H1 (cell line): ENCODE data around the gene ADAT3. TPM values are rescaled to one million over a fixed set of nuclear protein-coding genes. Genes with fewer than 3 reads are reported as not detected.

Experiments used
- CTCF ChIA-PET: fragments of 300-600 bp; sonication (Branson Sonifier 250); formaldehyde crosslinking; loops from one replicate; lab custom pipeline; 2021; ENCODE audit not compliant: partially characterized antibody; lab: Charles Lee
- POLR2A ChIA-PET: fragments of 300-600 bp; sonication (Branson Sonifier 250); formaldehyde crosslinking; loops from one replicate; lab custom pipeline; 2021; ENCODE audit warnings: inconsistent platforms; ENCODE audit not compliant: partially characterized antibody; lab: Charles Lee
- DNase-seq, 2 experiments: peaks; one replicate each; pipeline versions ENCODE4 v3.0.0 to v3.0.0-alpha.2; 2010 to 2022; ENCODE audit warnings: low spot score in 2 of 2, low read depth in 1 of 2, mixed read lengths in 1 of 2
- FAIRE-seq: peaks from 2 replicates; lab custom pipeline; 2011; peaks lifted over from hg19 to GRCh38; lab: Jason Lieb, UNC
- H2AFZ ChIP-seq: 2 replicates; pipeline ENCODE4 v1.8.1; 2012; ENCODE audit warnings: low read length, inconsistent platforms
- H2AK5ac ChIP-seq: 2 replicates; pipeline ENCODE4 v1.6.1; 2013; ENCODE audit warnings: low read depth, low read length
- H2BK120ac ChIP-seq: replicated peaks from 2 replicates; pipeline ENCODE3; 2013; ENCODE audit warnings: low read depth, low read length, inconsistent platforms
- H2BK12ac ChIP-seq: 2 replicates; pipeline ENCODE4 v1.6.1; 2013; ENCODE audit warnings: low read depth, low read length
- H2BK15ac ChIP-seq: 2 replicates; pipeline ENCODE4 v1.6.1; 2013; ENCODE audit warnings: low read length
- H2BK20ac ChIP-seq: 2 replicates; pipeline ENCODE4 v1.6.1; 2013; ENCODE audit warnings: low read length
- H2BK5ac ChIP-seq: 2 replicates; pipeline ENCODE4 v1.6.1; 2013; ENCODE audit warnings: low read depth, low read length
- H3K14ac ChIP-seq: 2 replicates; pipeline ENCODE4 v1.6.1; 2013; ENCODE audit warnings: inconsistent platforms; ENCODE audit not compliant: insufficient read length
- H3K18ac ChIP-seq: 2 replicates; pipeline ENCODE4 v1.6.1; 2013; ENCODE audit warnings: low read length; ENCODE audit errors: extremely low read depth
- H3K23ac ChIP-seq: 2 replicates; pipeline ENCODE4 v1.6.1; 2013; ENCODE audit warnings: inconsistent platforms; ENCODE audit not compliant: insufficient read length
- H3K23me2 ChIP-seq: 2 replicates; pipeline ENCODE4 v1.6.1; 2013; ENCODE audit warnings: low read depth, low read length
- H3K27ac ChIP-seq: 2 replicates; pipeline ENCODE4 v1.6.1; 2011; ENCODE audit warnings: low read depth, low read length, inconsistent platforms
- H3K27me3 ChIP-seq, 4 experiments: replicated peaks in 1 of 4; 1 replicate in 1 of 4; 2 replicates in 3 of 4; pipeline versions ENCODE4 v1.6.1 to v1.8.1; 2011 to 2013; ENCODE audit warnings: low read length in 3 of 4, mild to moderate bottlenecking in 3 of 4, inconsistent platforms in 2 of 4, mixed read lengths in 2 of 4, moderate library complexity in 1 of 4; ENCODE audit not compliant: control insufficient read depth in 3 of 4, insufficient read depth in 3 of 4; ENCODE audit errors: extremely low read depth in 1 of 4
- H3K36me3 ChIP-seq, 4 experiments: 2 replicates each; pipeline versions ENCODE4 v1.6.1 to v1.8.1; 2011 to 2013; ENCODE audit warnings: mild to moderate bottlenecking in 4 of 4, low read length in 3 of 4, moderate library complexity in 2 of 4, control low read depth in 1 of 4, inconsistent platforms in 1 of 4; ENCODE audit not compliant: insufficient read depth in 4 of 4, control insufficient read depth in 2 of 4
- H3K4ac ChIP-seq: replicated peaks from 2 replicates; pipeline ENCODE3; 2013; ENCODE audit warnings: low read length, low read depth, mixed read lengths, inconsistent platforms; ENCODE audit not compliant: insufficient read length
- H3K4me1 ChIP-seq, 4 experiments: replicated peaks in 1 of 4; 1 replicate in 1 of 4; 2 replicates in 3 of 4; pipeline versions ENCODE4 v1.6.1 to v1.8.1; 2011 to 2013; ENCODE audit warnings: low read length in 3 of 4, inconsistent platforms in 2 of 4, mixed read lengths in 1 of 4; ENCODE audit not compliant: insufficient read depth in 4 of 4, control insufficient read depth in 3 of 4
- H3K4me2 ChIP-seq, 2 experiments: 2 replicates each; pipeline versions ENCODE4 v1.6.1 to v1.8.1; 2011 to 2013; ENCODE audit warnings: low read depth in 2 of 2, low read length in 2 of 2, control low read depth in 1 of 2, inconsistent platforms in 1 of 2, mild to moderate bottlenecking in 1 of 2; ENCODE audit not compliant: insufficient read depth in 1 of 2
- H3K4me3 ChIP-seq, 4 experiments: fragments of 200-600, 300-600 bp in 1 of 4; sonication (generic), shearing (Covaris generic), sonication (Bioruptor Twin) in 1 of 4; 2 replicates each; pipeline versions ENCODE4 v1.5.1 to v1.8.1; 2011 to 2016; ENCODE audit warnings: low read length in 4 of 4, low read depth in 3 of 4, control low read depth in 2 of 4, inconsistent platforms in 2 of 4, mild to moderate bottlenecking in 2 of 4, mixed read lengths in 1 of 4, moderate library complexity in 1 of 4; ENCODE audit not compliant: insufficient read depth in 2 of 4; ENCODE audit errors: extremely low read depth in 1 of 4
- H3K56ac ChIP-seq: replicated peaks from 2 replicates; pipeline ENCODE3; 2013; ENCODE audit warnings: low read depth, mild to moderate bottlenecking, mixed read lengths, low read length, inconsistent platforms; ENCODE audit not compliant: insufficient read length
- H3K79me1 ChIP-seq: 2 replicates; pipeline ENCODE4 v1.6.1; 2013; ENCODE audit warnings: low read depth, low read length, control low read depth
- H3K79me2 ChIP-seq, 2 experiments: 2 replicates each; pipeline versions ENCODE4 v1.6.1 to v1.8.1; 2012 to 2013; ENCODE audit warnings: low read length in 2 of 2, mild to moderate bottlenecking in 2 of 2, inconsistent platforms in 1 of 2; ENCODE audit not compliant: insufficient read depth in 2 of 2, control insufficient read depth in 1 of 2
- H3K9ac ChIP-seq, 4 experiments: replicated peaks in 1 of 4; 1 replicate in 1 of 4; 2 replicates in 3 of 4; pipeline versions ENCODE4 v1.6.1 to v1.8.1; 2011 to 2013; ENCODE audit warnings: low read depth in 3 of 4, low read length in 3 of 4, control low read depth in 2 of 4, mild to moderate bottlenecking in 2 of 4, moderate library complexity in 2 of 4, inconsistent platforms in 1 of 4; ENCODE audit errors: extremely low read depth in 1 of 4
- H3K9me3 ChIP-seq, 2 experiments: 2 replicates each; pipeline versions ENCODE4 v1.6.1 to v1.8.1; 2012 to 2013; ENCODE audit warnings: mild to moderate bottlenecking in 2 of 2, moderate library complexity in 2 of 2, control low read depth in 1 of 2, inconsistent platforms in 1 of 2, low read depth in 1 of 2, low read length in 1 of 2, mixed read lengths in 1 of 2; ENCODE audit not compliant: insufficient read depth in 2 of 2
- H4K20me1 ChIP-seq, 2 experiments: replicated peaks in 1 of 2; 2 replicates each; pipeline versions ENCODE3 to v1.8.1; 2011 to 2013; ENCODE audit warnings: inconsistent platforms in 2 of 2, low read length in 2 of 2, mild to moderate bottlenecking in 1 of 2; ENCODE audit not compliant: insufficient read depth in 2 of 2, control insufficient read depth in 1 of 2
- H4K5ac ChIP-seq: 2 replicates; pipeline ENCODE4 v1.6.1; 2013; ENCODE audit warnings: low read length, low read depth, mixed read lengths, inconsistent platforms; ENCODE audit not compliant: insufficient read length
- H4K8ac ChIP-seq: 2 replicates; pipeline ENCODE4 v1.8.0; 2013; ENCODE audit warnings: mild to moderate bottlenecking, moderate library complexity, low read length, inconsistent platforms; ENCODE audit not compliant: insufficient read depth; ENCODE audit errors: extremely low read depth
- H4K91ac ChIP-seq: replicated peaks from 2 replicates; pipeline ENCODE3; 2013; ENCODE audit warnings: low read length, mixed read lengths, inconsistent platforms; ENCODE audit not compliant: insufficient read length
- EZH2 ChIP-seq: fragments of 200-600 bp; sonication (generic); IDR thresholded peaks from 2 replicates; pipeline ENCODE4 v1.7.1; 2012; ENCODE audit warnings: low read depth, mild to moderate bottlenecking, moderate library complexity, low read length, inconsistent platforms; ENCODE audit not compliant: severe bottlenecking
- POLR2A ChIP-seq, 2 experiments: IDR thresholded peaks; 1 replicate in 1 of 2; 2 replicates in 1 of 2; pipeline ENCODE4 v1.6.1; 2011; ENCODE audit warnings: low read depth in 2 of 2, low read length in 2 of 2, mild to moderate bottlenecking in 2 of 2; ENCODE audit errors: control extremely low read depth in 1 of 2
- POLR2AphosphoS5 ChIP-seq: IDR thresholded peaks from 2 replicates; pipeline ENCODE4 v1.6.1; 2011; ENCODE audit warnings: low read depth, low read length
- WGBS, 2 experiments: shearing (Covaris generic) in 1 of 2; methylation state at CpG; one replicate each; pipeline versions ENCODE4 v1.1.6 to v1.1.7; 2013 to 2015; ENCODE audit warnings: low lambda C conversion rate in 2 of 2, mixed read lengths in 2 of 2, inconsistent platforms in 1 of 2, low coverage in 1 of 2, missing lambda C conversion rate in 1 of 2; ENCODE audit not compliant: insufficient replicate concordance in 2 of 2, insufficient coverage in 1 of 2, insufficient read length in 1 of 2; ENCODE audit errors: extremely low coverage in 1 of 2, missing lambda C conversion rate in 1 of 2; 5-methylcytosine and 5-hydroxymethylcytosine counted together
- polyA plus RNA-seq, 7 experiments: library from polyadenylated mRNA; depleted of rRNA in 3 of 7; stranded (reverse) in 5 of 7; unstranded in 2 of 7; fragments of >200 nt in 5 of 7; fragments of 200-250 nt in 2 of 7; gene quantifications; 1 replicate in 5 of 7; 2 replicates in 1 of 7; 4 replicates in 1 of 7; pipeline versions ENCODE4 v1.2.1 to v1.2.3, GENCODE V29; 2011 to 2013; ENCODE audit warnings: missing spikeins in 2 of 7, mixed read lengths in 2 of 7
- total RNA-seq: library from RNA; stranded (reverse); fragmentation: NEBNext Ultra II Directional; extraction: Animal tissue kit (Norgen Biotek cat#: 25700); gene quantifications from 2 replicates; pipeline ENCODE4 v1.2.1, GENCODE V29; 2021

ADAT3 gene
- total and polyA plus RNA-seq, 2 of the 8 experiments (the other 6 are each of a cell fraction or from before 2014, with no cell fraction given) = 5.4 to 10.8 TPM

DNA sequence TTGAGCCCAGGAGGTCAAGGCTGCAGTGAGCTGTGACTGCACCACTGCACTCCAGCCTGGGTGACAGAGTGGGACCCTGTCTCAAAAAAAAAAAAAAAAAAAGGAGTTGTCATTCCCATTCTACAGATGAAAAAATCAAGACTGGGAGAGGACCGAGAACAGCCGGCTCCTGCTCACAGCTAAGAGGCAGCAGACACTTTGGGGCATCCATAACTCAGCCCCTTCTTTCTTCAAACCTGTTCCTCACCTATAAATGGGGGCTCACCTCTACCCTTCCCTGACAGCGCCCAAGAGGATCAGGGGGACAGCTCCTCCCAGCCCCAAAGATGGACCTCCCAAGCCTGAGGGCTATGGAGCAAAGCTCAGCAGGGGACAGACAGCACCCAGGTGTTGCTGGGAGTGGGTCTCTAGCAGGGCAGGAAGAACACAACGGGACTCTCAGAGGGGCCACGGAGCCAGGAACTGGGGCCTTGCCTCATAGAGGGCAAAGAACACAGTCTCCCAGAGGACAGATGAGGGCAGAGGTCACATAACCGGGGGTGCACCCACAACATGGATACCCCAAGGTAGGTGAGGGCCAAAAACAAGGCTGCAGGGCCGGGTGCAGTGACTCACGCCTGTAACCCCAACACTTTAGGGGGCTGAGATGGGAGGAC, 38.4 kb upstream of the ADAT3 start:
- POLR2A ChIA-PET = interaction anchor here (1.0 to 2.5 kb wide), 3 partner anchors 9 to 61 kb away, joined by 3 to 13 read pairs (median 4); no protein-coding TSS in a partner anchor
- Histone ChIP-seq H3K4ac (no peak overlapping the region), H4K91ac (no peak overlapping the region), H2BK20ac (no peak overlapping the region), H3K18ac (no peak overlapping the region), H3K14ac (no peak overlapping the region), H2BK12ac (no peak overlapping the region), H3K56ac (no peak overlapping the region), H3K9me3 (no peaks in the 10 kb centered on the region), H2BK120ac (no peak overlapping the region), H2BK15ac (no peak overlapping the region), H3K79me2 (peaks cover 5 to 8% of the 10 kb centered on the region in 2 experiments; a peak in 2 of 4 replicates), H3K27me3 (peaks cover 0 to 6% (median 2%) of the 10 kb centered on the region in 4 experiments; a peak in 5 of 7 replicates), H3K23ac (no peak overlapping the region), H3K79me1 (0 out of 2 replicates have a peak, but pooled peaks cover 2% of the 10 kb centered on the region), H4K8ac (no peak overlapping the region), H3K9ac (0 out of 7 replicates have a peak overlapping the region, but pooled peaks of 1 of the 4 experiments have one; percentile 11), H4K5ac (no peak overlapping the region)
- CTCF ChIA-PET = interaction anchor here (0.5 to 2.6 kb wide), 11 partner anchors 9 to 412 kb away, joined by 3 to 9 read pairs (median 4); no protein-coding TSS in a partner anchor
- DNase-seq = no peak
- TF ChIP-seq POLR2A (IDR thresholded peaks at IDR 0.05; ENCODE audit: control extremely low read depth in 1 of 2, low read depth in 2 of 2, low read length in 2 of 2) (no peak), POLR2AphosphoS5 (0 out of 2 replicates have a peak, but pooled peaks have one; percentile 4), EZH2 (no peak)
- TF ChIP-seq, all 59 proteins: peak for 1
- H3K23me2 ChIP-seq = peaks cover 2% of the 10 kb centered on the region; the same call in 1 of the 2 replicates
- no peak for FAIRE-seq
- WGBS, 2 experiments = 86% methylated on average over 8 of the region's 8 CpGs; no CpG with 5 or more reads in 1 of the 2 experiments
- no peak overlapping the region for H2BK5ac ChIP-seq
- H2AK5ac ChIP-seq = no peak overlapping the region
- peaks cover 0 to 8% (median 5%) of the 10 kb centered on the region in 4 experiments; a peak in 3 of 7 replicates for H3K4me1 ChIP-seq
- H3K36me3 ChIP-seq = no peaks in the 10 kb centered on the region
- H3K4me3 ChIP-seq = no peak overlapping the region
- no peak overlapping the region for H3K4me2 ChIP-seq
- H2AFZ ChIP-seq = no peak overlapping the region
- H3K27ac ChIP-seq = no peak overlapping the region
- H4K20me1 ChIP-seq = peaks cover 4 to 13% of the 10 kb centered on the region in 2 experiments
